H1 (cell line): ENCODE results near the gene TBC1D30. TPM values are rescaled to one million over a fixed set of nuclear protein-coding genes. Genes with fewer than 3 reads are reported as not detected.

ENCODE experiments used
- MAX ChIP-seq: IDR thresholded peaks from 2 replicates; pipeline ENCODE4 v1.6.1; 2012; ENCODE audit warnings: inconsistent platforms
- SIRT6 ChIP-seq: IDR thresholded peaks from one replicate; pipeline ENCODE4 v1.7.1; 2012; ENCODE audit warnings: low read length, inconsistent platforms
- TBP ChIP-seq: IDR thresholded peaks from 2 replicates; pipeline ENCODE4 v1.6.1; 2011; ENCODE audit warnings: low read depth, low read length, improper control_type of control experiment
- polyA plus RNA-seq, 7 experiments: library from polyadenylated mRNA; depleted of rRNA in 3 of 7; stranded (reverse) in 5 of 7; unstranded in 2 of 7; fragments of >200 nt in 5 of 7; fragments of 200-250 nt in 2 of 7; gene quantifications; 1 replicate in 5 of 7; 2 replicates in 1 of 7; 4 replicates in 1 of 7; pipeline versions ENCODE4 v1.2.1 to v1.2.3, GENCODE V29; 2011 to 2013; ENCODE audit warnings: missing spikeins in 2 of 7, mixed read lengths in 2 of 7
- total RNA-seq: library from RNA; stranded (reverse); fragmentation: NEBNext Ultra II Directional; extraction: Animal tissue kit (Norgen Biotek cat#: 25700); gene quantifications from 2 replicates; pipeline ENCODE4 v1.2.1, GENCODE V29; 2021
- TF ChIP-seq, protein P1 (sequence below): IDR thresholded peaks from 2 replicates; pipeline ENCODE4 v1.6.1; 2012; ENCODE audit warnings: inconsistent platforms
- TF ChIP-seq, protein P2 (sequence below): IDR thresholded peaks from 2 replicates; pipeline ENCODE4 v1.6.1; 2011; ENCODE audit warnings: low read depth, mild to moderate bottlenecking, low read length; ENCODE audit not compliant: insufficient read depth

The TBC1D30 gene
- total and polyA plus RNA-seq, 2 of the 8 experiments (the other 6 are each of a cell fraction or from before 2014, with no cell fraction given): 2.8 to 5.5 TPM

DNA sequence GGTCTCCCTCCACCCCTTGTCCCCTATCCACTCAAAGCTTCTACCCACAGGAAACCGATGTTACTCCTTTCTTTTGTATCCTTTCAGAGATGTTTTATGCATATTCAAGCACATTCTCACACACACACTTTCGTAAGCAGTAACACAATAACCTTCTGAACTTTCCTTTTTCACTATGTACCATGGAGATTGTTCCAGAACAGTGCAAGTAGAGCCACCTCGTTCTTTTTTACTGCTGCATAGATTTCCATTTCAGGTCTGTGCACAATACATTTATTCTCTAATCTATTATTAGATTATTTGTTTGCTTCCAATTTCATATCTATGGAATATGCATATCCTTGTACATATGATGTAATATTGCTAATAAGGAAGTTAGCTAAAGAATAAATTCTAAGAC is 60.3 kb downstream of the TBC1D30 start (continued):
- TF ChIP-seq, protein P1, sequence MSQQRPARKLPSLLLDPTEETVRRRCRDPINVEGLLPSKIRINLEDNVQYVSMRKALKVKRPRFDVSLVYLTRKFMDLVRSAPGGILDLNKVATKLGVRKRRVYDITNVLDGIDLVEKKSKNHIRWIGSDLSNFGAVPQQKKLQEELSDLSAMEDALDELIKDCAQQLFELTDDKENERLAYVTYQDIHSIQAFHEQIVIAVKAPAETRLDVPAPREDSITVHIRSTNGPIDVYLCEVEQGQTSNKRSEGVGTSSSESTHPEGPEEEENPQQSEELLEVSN: no peak
- TF ChIP-seq TBP (no peak), MAX (no peak), SIRT6 (no peak)
- TF ChIP-seq, protein P2, sequence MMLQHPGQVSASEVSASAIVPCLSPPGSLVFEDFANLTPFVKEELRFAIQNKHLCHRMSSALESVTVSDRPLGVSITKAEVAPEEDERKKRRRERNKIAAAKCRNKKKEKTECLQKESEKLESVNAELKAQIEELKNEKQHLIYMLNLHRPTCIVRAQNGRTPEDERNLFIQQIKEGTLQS: no peak
